C1 segment of cervical spinal cord (tissue), 14 donors: ENCODE data around the gene LMF1.

ENCODE experiments used
- DNase-seq, 14 donors: peaks; one replicate each; lab custom pipeline; 2025; lab: John Stamatoyannopoulos, UW

Gene LMF1

DNA sequence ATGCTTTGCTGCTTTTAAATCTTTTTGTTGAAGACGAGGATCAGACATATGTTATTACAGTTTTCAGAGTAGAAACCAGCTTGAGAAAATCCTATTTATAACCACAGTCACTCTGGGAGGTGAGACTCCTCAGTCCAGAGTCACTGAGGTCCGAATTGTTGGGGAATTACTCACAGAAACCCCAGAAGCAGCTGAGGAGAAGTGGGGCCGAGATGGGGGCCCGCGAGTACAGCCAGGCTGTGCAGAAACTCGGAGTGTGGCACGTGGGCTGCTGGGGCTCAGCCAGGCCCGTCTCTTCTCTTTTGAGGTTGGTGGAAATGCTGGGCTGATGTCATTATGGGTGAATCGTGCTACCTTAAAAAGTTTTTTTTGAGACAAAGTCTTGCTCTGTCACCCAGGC lies 155.8 kb downstream of the LMF1 start:
- DNase-seq = no peak

DNA sequence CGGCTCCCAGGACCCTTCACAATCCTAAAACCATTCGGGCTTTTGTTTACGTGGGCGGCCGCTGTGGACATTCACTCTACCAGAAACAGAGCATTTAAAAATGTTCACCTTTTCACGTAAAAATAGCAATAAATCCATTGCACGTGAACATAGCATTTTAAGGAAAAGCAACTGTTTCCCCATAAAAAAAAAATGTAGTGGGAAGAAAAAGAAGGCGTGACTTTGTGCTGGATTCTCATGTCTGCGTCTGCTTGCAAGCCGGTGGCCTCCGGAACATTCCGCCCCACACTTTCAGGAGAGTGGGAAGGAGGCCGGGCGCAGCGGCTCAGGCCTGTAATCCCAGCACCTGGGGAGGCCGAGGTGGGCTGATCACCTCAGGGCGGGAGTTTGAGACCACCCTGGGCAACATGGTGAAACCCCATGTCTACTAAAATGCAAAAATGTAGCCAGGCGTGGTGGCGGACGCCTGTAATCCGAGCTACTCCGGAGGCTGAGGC lies 156.8 kb downstream of the LMF1 start:
- no peak for DNase-seq

DNA sequence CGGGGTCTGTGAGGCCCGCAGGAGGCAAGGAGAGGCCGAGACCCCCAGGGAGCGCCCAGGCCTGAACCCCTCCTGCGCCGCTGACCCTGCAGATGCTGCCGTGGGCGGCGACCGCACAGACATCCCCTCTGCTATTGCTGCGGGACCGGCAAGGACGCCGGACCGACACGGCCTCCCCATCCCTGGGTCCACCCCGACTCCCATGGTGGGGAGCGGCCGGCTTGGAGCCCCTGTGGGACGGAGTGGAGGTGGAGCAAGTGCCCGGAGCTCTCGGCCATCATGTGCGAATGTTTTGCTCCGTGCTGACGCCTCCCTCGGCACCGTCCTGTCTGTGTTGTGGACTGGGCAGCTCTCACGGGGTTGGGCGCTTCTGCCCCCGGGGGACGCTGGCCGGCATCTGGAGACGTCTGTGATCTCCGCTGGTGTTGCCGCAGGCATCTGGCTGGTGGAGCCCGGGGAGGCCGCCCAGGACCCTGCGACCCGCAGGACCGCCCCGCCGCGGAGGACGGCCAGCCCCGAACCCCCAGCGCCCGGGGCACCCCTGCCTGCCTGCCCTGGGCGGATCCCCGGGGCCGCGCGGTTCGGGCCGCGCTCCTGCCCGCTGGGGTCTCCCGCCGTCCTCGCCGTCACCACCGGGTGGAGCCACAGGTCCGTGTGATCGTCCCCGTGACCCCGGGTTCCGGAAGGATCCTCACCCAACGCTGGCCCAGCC lies 157.4 kb downstream of the LMF1 start:
- DNase-seq = peak in 11 of 14 donors; percentile 18 to 70 (median 25)

DNA sequence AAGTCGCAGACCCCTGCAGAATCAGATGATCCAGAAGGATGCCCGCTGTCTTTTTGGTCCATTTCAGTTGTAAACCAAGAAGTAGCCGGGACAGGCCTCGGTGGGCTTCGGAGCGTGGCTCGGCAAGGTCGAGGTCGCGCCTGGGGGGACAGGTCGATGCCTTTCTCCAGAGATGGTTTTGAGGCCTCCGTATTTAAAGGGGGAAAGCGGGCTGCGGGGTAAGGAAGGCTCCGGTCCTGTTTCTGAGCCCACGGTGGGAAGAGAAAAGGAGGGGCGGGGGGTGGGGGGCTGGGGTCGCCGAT lies 162.7 kb downstream of the LMF1 start:
- no peak for DNase-seq

DNA sequence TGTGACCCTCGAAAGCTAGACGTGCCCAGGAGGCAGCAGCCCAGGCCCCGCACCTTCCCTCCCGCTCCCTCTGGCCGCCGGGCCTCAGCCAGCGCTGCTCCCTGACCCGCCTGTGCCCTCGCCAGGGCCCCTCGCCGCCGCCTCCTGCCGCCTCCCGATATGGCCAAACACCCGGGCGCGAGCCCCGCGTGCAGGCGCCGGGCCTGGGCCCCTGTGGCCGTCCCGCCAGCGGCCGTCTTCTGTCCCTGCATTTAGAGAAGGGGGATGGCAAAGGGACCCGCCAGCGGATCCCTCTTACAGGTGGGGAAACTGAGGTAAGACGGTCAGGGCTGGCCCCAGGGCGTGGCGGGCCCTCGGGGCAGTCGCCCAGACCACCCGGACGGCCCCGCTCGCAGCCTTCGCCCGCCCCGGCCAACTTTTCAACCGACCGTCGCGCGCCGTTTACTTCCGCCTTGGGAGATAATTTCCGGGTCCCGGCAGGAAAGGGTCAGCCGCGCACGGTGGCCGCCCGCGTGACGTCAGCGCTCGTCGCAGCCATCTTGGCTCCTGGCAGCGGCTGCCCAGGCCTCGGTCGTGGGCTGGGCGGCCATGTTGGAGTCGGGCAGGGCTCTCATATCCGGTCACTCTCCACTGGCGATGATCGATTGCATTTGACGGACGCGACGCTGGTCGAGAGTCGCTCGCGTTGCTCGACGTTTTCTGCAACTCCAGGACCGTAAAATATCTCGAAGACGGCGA lies 163.3 kb downstream of the LMF1 start:
- DNase-seq = peak; percentile 24 to 90 (median 82)

DNA sequence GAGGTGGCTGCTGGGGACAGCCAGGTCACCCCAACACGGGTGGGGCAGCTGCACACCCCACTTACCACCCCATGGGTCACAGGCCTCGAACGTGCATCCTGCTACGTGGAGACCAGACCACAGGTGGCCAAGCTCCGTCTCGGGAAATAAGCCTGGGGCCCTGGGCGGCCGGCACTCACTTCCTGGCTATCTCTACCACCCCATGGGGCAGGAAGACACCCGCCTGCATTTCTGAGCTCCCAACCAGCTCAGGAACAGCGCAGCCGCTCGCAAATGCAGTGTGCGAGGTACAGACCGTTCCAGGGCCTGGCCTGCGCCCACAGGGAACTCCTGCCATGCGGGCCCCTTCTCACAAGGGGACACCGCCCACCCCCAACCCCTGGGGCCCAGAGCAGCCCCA lies 165.3 kb downstream of the LMF1 start:
- DNase-seq = no peak

DNA sequence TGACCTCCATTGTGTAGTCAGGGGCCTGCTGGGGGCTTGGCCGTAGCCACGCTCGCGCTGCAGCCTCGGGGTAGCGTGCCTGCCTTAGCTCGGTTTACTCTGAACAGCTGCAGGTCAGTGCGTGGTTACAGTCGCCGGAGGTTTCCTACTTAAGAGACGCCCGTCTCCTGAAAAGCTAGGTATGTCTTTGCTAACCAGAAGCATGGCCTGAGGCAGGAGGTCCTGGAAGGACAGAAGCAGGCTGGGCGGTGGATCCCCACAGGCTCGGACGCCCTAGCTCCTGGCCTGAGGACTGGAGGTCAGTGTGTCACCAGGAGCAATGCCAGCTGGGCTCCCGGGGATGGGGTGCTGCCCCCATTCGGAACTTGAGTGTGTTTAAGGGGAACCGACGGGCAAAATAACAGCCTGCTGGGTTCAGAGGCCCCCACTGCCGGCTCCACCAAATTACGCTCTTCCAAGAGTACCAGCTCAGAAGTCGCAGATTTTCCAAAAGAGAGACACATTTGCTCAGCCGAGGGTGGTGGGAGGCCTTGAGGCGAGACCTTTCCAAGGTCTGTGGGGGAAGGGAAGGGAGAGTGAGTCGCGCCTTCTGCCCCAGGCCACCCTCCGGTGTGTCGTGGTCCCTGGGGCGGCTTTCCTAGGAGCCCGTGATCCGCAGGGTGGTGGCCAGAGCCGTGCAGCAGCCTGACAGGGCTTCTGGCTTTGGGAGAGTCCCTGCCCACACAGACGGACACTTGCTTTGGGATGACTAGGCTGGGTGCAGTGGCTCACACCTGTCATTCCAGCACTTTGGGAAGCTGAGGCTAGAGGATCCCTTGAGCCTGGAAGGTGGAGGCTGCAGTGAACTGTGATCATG lies 166.4 kb downstream of the LMF1 start:
- no peak for DNase-seq

DNA sequence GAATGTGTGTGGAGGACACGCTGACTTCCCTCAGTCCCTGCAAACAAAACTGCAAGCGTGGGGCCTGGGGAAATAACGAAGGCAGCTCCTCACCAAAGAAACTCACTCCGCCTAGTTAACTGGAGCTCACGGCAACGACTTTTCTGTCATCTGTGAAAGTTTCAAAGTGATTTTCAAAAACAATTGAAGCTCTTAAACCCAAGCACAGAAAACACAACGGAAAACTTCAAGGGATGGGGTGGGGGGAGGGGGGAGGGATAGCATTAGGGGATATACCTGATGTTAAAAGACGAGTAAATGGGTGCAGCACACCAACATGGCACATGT lies 167.1 kb downstream of the LMF1 start:
- no peak for DNase-seq
